Measurements from ENCODE around the gene TNS3. TPM values are rescaled to one million over a fixed set of nuclear protein-coding genes. Genes with fewer than 3 reads are reported as not detected.

TNS3 gene
- total RNA-seq, 1 donor from 2014 or later = 452 TPM

- no peak for TF ChIP-seq CTCF (IDR thresholded peaks at IDR 0.05; ENCODE audit: unreplicated experiment)
- Mint-ChIP-seq H3K27me3 (ENCODE audit: low read depth) (no peaks in the 10 kb centered on the region), H3K36me3 (peaks cover 2% of the 10 kb centered on the region), H3K4me1 (peaks cover 80% of the 10 kb centered on the region), H3K9me3 (no peaks in the 10 kb centered on the region), H3K27ac (peak overlapping the region; percentile 84), H3K4me3 (no peak overlapping the region)
- DNase-seq (ENCODE audit: low spot score in 2 of 2, unreplicated experiment in 2 of 2) = no peak
Measured at GRCh38 chr7:47484923-47485639, 96.8 kb downstream of the TNS3 start.

- peaks cover 2% of the 10 kb centered on the region for H3K36me3 Mint-ChIP-seq
- H3K9me3 Mint-ChIP-seq = no peaks in the 10 kb centered on the region
- no peaks in the 10 kb centered on the region for H3K27me3 Mint-ChIP-seq (ENCODE audit: low read depth)
- TF ChIP-seq CTCF (IDR thresholded peaks at IDR 0.05; ENCODE audit: unreplicated experiment) = no peak
- peak overlapping the region; percentile 84 for H3K27ac Mint-ChIP-seq
- DNase-seq (ENCODE audit: low spot score in 2 of 2, unreplicated experiment in 2 of 2) = no peak
- H3K4me1 Mint-ChIP-seq = peaks cover 80% of the 10 kb centered on the region
- H3K4me3 Mint-ChIP-seq = no peak overlapping the region
Measured at GRCh38 chr7:47484457-47484856, 97.5 kb downstream of the TNS3 start.

- no peaks in the 10 kb centered on the region for H3K36me3 Mint-ChIP-seq
- no peak for DNase-seq (ENCODE audit: low spot score in 2 of 2, unreplicated experiment in 2 of 2)
- H3K4me1 Mint-ChIP-seq = peaks cover 78% of the 10 kb centered on the region
- peak overlapping the region; percentile 86 for H3K27ac Mint-ChIP-seq
- peak; percentile 28 for TF ChIP-seq CTCF (IDR thresholded peaks at IDR 0.05; ENCODE audit: unreplicated experiment)
- no peaks in the 10 kb centered on the region for H3K27me3 Mint-ChIP-seq (ENCODE audit: low read depth)
- no peak overlapping the region for H3K4me3 Mint-ChIP-seq
- H3K9me3 Mint-ChIP-seq = no peaks in the 10 kb centered on the region
Measured at GRCh38 chr7:47483604-47484273, 98.2 kb downstream of the TNS3 start.

GRCh38 chr7:47482013-47482875 lies 99.7 kb downstream of the TNS3 start:
- H3K27me3 Mint-ChIP-seq (ENCODE audit: low read depth) = no peaks in the 10 kb centered on the region
- no peak for DNase-seq (ENCODE audit: low spot score in 2 of 2, unreplicated experiment in 2 of 2)

More at GRCh38 chr7:47482013-47482875, 99.7 kb downstream of the TNS3 start:
- Mint-ChIP-seq H3K9me3 (no peaks in the 10 kb centered on the region), H3K36me3 (no peaks in the 10 kb centered on the region), H3K27ac (peak overlapping the region; percentile 93), H3K4me1 (peaks cover 77% of the 10 kb centered on the region), H3K4me3 (no peak overlapping the region)
- no peak for TF ChIP-seq CTCF (IDR thresholded peaks at IDR 0.05; ENCODE audit: unreplicated experiment)

Data from mesothelial cell of epicardium (in vitro differentiated cells).